ENCODE results near the gene VTI1A. TPM values are rescaled to one million over a fixed set of nuclear protein-coding genes. Genes with fewer than 3 reads are reported as not detected.

The VTI1A gene
- total RNA-seq, 3 donors from 2014 or later, result 53.7 to 65.6 (median 59.2) TPM

- no peaks in the 10 kb centered on the region for H3K27me3 ChIP-seq
- H3K36me3 ChIP-seq, result no peaks in the 10 kb centered on the region
- no peak overlapping the region for H3K27ac ChIP-seq
- no peaks in the 10 kb centered on the region for H3K4me1 ChIP-seq
- intact Hi-C loops (cut with DNase I; ENCODE audit: low total_unique reads), result no loop called here
- TF ChIP-seq CTCF (IDR thresholded peaks at IDR 0.05) (peak in 2 of 3 donors; percentile 12 to 22), POLR2AphosphoS5 (IDR thresholded peaks at IDR 0.05) (no peak)
- H3K4me3 ChIP-seq, result no peak overlapping the region
- no peaks in the 10 kb centered on the region for H3K9me3 ChIP-seq
- no peak for DNase-seq (ENCODE audit: low spot score in 2 of 2)
Observed at GRCh38 chr10:112475575-112476218, 28.7 kb downstream of the VTI1A start.

- TF ChIP-seq CTCF (IDR thresholded peaks at IDR 0.05) (no peak), POLR2A (IDR thresholded peaks at IDR 0.05) (no peak), POLR2AphosphoS5 (IDR thresholded peaks at IDR 0.05) (no peak)
- no peaks in the 10 kb centered on the region for H3K27me3 ChIP-seq
- no peak for DNase-seq (ENCODE audit: low spot score in 2 of 2)
- H3K36me3 ChIP-seq, result no peaks in the 10 kb centered on the region
- H3K27ac ChIP-seq, result no peak overlapping the region
- H3K9me3 ChIP-seq, result no peaks in the 10 kb centered on the region
- intact Hi-C loops (cut with DNase I; ENCODE audit: low total_unique reads), result no loop called here
- H3K4me3 ChIP-seq, result no peak overlapping the region
- no peaks in the 10 kb centered on the region for H3K4me1 ChIP-seq
Observed at GRCh38 chr10:112481602-112482001, 34.6 kb downstream of the VTI1A start.

GRCh38 chr10:112484399-112484798 is 37.4 kb downstream of the VTI1A start:
- intact Hi-C loops (cut with DNase I; ENCODE audit: low total_unique reads), result no loop called here
- TF ChIP-seq POLR2AphosphoS5 (IDR thresholded peaks at IDR 0.05) (no peak), CTCF (IDR thresholded peaks at IDR 0.05) (no peak)
- no peak overlapping the region for H3K4me3 ChIP-seq
- no peak for DNase-seq (ENCODE audit: low spot score in 2 of 2)
- no peak overlapping the region for H3K27ac ChIP-seq
- no peaks in the 10 kb centered on the region for H3K36me3 ChIP-seq
- H3K4me1 ChIP-seq, result no peaks in the 10 kb centered on the region
- no peaks in the 10 kb centered on the region for H3K27me3 ChIP-seq
- no peaks in the 10 kb centered on the region for H3K9me3 ChIP-seq

- no peaks in the 10 kb centered on the region for H3K36me3 ChIP-seq
- no peaks in the 10 kb centered on the region for H3K4me1 ChIP-seq
- intact Hi-C loops (cut with DNase I; ENCODE audit: low total_unique reads), result no loop called here
- no peaks in the 10 kb centered on the region for H3K9me3 ChIP-seq
- TF ChIP-seq POLR2A (IDR thresholded peaks at IDR 0.05), result no peak
- TF ChIP-seq POLR2AphosphoS5 (IDR thresholded peaks at IDR 0.05), result no peak
- no peak for TF ChIP-seq CTCF (IDR thresholded peaks at IDR 0.05)
- H3K27ac ChIP-seq, result no peak overlapping the region
- DNase-seq (ENCODE audit: low spot score in 2 of 2), result no peak
- no peak overlapping the region for H3K4me3 ChIP-seq
- H3K27me3 ChIP-seq, result no peaks in the 10 kb centered on the region
Observed at GRCh38 chr10:112487964-112488363, 40.9 kb downstream of the VTI1A start.

GRCh38 chr10:112490545-112490944 is 43.5 kb downstream of the VTI1A start:
- no peaks in the 10 kb centered on the region for H3K4me1 ChIP-seq
- H3K4me3 ChIP-seq, result no peak overlapping the region
- intact Hi-C loops (cut with DNase I; ENCODE audit: low total_unique reads), result no loop called here
- no peaks in the 10 kb centered on the region for H3K9me3 ChIP-seq
- H3K27me3 ChIP-seq, result no peaks in the 10 kb centered on the region
- DNase-seq (ENCODE audit: low spot score in 2 of 2), result no peak
- H3K36me3 ChIP-seq, result no peaks in the 10 kb centered on the region
- no peak overlapping the region for H3K27ac ChIP-seq
- TF ChIP-seq POLR2A (IDR thresholded peaks at IDR 0.05) (no peak), CTCF (IDR thresholded peaks at IDR 0.05) (no peak), POLR2AphosphoS5 (IDR thresholded peaks at IDR 0.05) (no peak)

Measured in breast epithelium (tissue), 4 donors.